SK-N-MC (cell line): ENCODE measurements around the gene ATP1A1.

Source experiments
- DNase-seq: peaks from one replicate; pipeline ENCODE4 v3.0.0-alpha.2; 2011; ENCODE audit warnings: low read depth, low spot score
- H3K27ac ChIP-seq: fragments of 200-600 bp; sonication (generic); 2 replicates; pipeline ENCODE4 v1.5.1; 2016; ENCODE audit warnings: mixed run types
- H3K36me3 ChIP-seq: fragments of 200-600 bp; sonication (generic); 2 replicates; pipeline ENCODE4 v1.6.1; 2017; ENCODE audit warnings: antibody characterized with exemption, low read length, mixed read lengths; ENCODE audit not compliant: insufficient read depth
- H3K4me3 ChIP-seq: fragments of 200-600 bp; sonication (generic); 2 replicates; pipeline ENCODE4 v1.5.1; 2016
- H3K9ac ChIP-seq: fragments of 200-600 bp; sonication (generic); 2 replicates; pipeline ENCODE4 v1.8.0; 2017; ENCODE audit warnings: mixed run types, mixed read lengths; ENCODE audit not compliant: insufficient read length
- H3K9me3 ChIP-seq: fragments of 200-600 bp; sonication (generic); 2 replicates; pipeline ENCODE4 v1.6.1; 2017; ENCODE audit warnings: low read depth, mild to moderate bottlenecking, antibody characterized with exemption, low read length, moderate library complexity, mixed read lengths
- EZH2 ChIP-seq: fragments of 200-600 bp; sonication (generic); IDR thresholded peaks from one replicate; pipeline ENCODE4 v1.6.1; 2017; ENCODE audit warnings: antibody characterized with exemption
- FOXP2 ChIP-seq: optimal IDR thresholded peaks from 2 replicates; pipeline ENCODE3; 2011; ENCODE audit warnings: mild to moderate bottlenecking, moderate library complexity; ENCODE audit not compliant: insufficient read depth; ENCODE audit errors: extremely low read length, control extremely low read depth
- POLR2AphosphoS5 ChIP-seq: IDR thresholded peaks from 2 replicates; pipeline ENCODE4 v1.6.1; 2012; ENCODE audit warnings: mild to moderate bottlenecking, low read depth, low read length, borderline replicate concordance

Gene ATP1A1

DNA sequence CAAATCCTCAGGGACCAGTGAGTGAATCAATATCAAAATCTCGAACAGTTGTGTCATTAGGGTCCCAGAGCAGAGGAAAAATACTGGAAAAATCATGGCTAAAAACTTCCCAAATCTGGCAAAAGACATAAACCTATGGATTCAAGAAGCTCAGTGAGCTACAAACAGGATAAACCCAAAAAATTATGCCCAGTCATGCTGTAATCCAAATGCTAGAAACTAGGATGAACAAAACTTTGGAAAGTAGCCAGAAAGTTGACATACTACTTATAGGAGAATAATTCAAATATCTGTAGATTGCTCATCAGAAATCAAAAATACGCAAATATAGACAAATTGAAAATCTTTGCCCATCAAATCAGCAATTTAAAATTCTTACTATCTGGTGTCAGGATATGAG is 34.6 kb upstream of the ATP1A1 start:
- Histone ChIP-seq H3K4me3 (no peak overlapping the region), H3K9ac (no peak overlapping the region), H3K36me3 (no peaks in the 10 kb centered on the region), H3K27ac (no peak overlapping the region), H3K9me3 (no peaks in the 10 kb centered on the region)
- no peak for DNase-seq
- TF ChIP-seq FOXP2, result no peak
- no peak for TF ChIP-seq EZH2

DNA sequence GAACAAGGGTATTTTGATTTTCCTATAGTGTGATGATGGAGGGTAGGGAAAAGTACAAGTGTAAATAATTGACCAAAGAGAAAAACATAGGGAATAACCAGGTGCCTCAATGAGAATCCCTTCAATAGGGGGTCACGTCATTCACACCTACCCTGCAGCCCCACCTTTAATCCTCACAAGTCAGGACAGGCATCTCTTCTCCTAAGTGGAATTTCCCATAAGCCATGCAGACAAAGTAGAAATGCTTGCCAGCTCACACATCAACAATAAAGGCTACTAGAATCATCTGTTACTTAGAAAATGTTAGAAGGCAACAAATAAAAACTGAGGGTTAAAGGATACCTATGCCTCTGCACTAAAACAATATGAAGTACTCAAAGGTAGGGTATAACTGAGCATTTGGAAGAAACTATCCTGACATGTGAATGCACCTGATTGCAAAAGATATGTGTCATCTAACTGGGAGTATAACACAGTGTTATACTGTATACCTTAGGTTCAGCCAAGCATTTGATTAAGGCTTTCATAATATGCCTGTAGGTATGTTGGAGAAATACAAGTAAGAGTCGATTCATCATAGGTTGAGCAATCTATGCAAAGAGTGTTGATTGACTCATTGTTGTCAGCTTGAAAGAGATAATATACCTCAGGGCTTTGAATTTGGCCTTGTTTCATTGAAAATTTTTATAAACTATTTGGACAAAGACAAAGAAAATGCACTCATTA is 32.4 kb upstream of the ATP1A1 start:
- DNase-seq, result no peak
- TF ChIP-seq EZH2, result no peak
- no peak for TF ChIP-seq POLR2AphosphoS5
- TF ChIP-seq FOXP2, result no peak

DNA sequence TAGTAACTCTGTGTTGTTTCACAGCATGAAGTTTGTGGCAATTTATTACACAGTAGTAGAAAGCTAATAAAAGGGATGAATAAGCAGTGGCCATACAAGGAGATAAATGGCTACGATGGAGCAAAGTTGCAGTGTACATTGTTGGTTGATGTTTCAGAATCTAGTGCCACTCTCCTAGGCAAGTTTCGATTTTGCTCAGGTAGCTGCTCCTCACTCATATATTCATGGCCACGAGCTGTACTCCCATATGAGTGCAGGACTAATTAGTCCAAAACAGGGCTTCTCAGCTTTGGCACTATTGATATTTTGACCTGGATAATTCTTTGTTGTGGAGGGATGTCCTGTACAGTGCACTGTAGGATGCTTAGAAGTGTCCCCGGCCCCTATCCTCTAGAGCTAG is 30.0 kb upstream of the ATP1A1 start:
- DNase-seq, result no peak
- Histone ChIP-seq H3K36me3 (no peaks in the 10 kb centered on the region), H3K9me3 (no peaks in the 10 kb centered on the region), H3K4me3 (no peak overlapping the region), H3K27ac (no peak overlapping the region), H3K9ac (no peak overlapping the region)
- TF ChIP-seq POLR2AphosphoS5, result no peak
- no peak for TF ChIP-seq FOXP2
- no peak for TF ChIP-seq EZH2

More for the DNA sequence above, 32.4 kb upstream of the ATP1A1 start:
- Histone ChIP-seq H3K9ac (no peak overlapping the region), H3K4me3 (no peak overlapping the region), H3K27ac (no peak overlapping the region), H3K9me3 (no peaks in the 10 kb centered on the region), H3K36me3 (no peaks in the 10 kb centered on the region)

DNA sequence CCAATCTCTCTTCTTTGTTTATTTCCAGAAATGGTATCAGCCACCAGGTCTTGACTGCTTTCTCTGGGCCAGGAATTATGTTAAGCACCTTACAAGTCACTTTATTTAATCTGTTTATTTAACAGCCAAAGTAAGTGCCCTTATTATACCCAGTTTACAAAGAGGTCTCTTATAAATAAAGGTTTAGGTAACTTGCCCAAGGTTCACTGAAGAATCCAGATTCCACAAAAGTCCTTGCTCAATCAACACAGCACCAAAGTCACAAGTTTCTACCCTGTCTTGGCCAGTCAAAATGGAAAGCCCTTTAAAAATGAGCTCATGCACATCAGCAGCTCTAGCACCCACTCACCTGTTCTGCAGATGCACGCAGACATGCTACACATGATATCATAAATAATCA is 28.0 kb upstream of the ATP1A1 start:
- no peak overlapping the region for H3K27ac ChIP-seq
- no peak for DNase-seq
- 0 out of 2 replicates have a peak, but pooled peaks cover 4% of the 10 kb centered on the region for H3K36me3 ChIP-seq
- no peak overlapping the region for H3K9ac ChIP-seq
- no peak overlapping the region for H3K4me3 ChIP-seq
- TF ChIP-seq FOXP2, result no peak
- TF ChIP-seq POLR2AphosphoS5, result no peak
- TF ChIP-seq EZH2, result no peak
- H3K9me3 ChIP-seq, result no peaks in the 10 kb centered on the region

DNA sequence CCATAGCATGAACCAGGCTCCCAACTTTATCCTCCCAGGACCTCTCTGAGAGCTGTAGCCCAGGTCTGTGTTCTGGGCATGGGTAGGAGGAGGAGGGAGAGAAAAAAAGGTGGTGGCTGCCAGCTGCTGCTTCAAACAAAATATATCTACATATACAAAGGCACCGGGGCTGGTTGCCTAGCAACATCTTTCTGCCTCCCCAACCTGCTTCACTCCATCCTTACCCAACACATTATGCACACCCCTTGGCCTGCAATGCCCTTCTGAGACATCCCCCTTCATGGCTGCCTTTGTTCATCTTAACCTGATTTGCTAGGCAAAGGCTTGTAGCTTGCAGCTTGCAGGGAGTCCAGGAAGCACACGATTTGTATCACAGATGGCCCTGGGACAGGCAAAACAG is 27.2 kb upstream of the ATP1A1 start:
- Histone ChIP-seq H3K9ac (no peak overlapping the region), H3K36me3 (0 out of 2 replicates have a peak, but pooled peaks cover 4% of the 10 kb centered on the region), H3K4me3 (no peak overlapping the region), H3K27ac (no peak overlapping the region), H3K9me3 (peaks cover 1% of the 10 kb centered on the region; the same call in 1 of the 2 replicates)
- DNase-seq, result no peak
- TF ChIP-seq POLR2AphosphoS5 (no peak), FOXP2 (no peak), EZH2 (no peak)

DNA sequence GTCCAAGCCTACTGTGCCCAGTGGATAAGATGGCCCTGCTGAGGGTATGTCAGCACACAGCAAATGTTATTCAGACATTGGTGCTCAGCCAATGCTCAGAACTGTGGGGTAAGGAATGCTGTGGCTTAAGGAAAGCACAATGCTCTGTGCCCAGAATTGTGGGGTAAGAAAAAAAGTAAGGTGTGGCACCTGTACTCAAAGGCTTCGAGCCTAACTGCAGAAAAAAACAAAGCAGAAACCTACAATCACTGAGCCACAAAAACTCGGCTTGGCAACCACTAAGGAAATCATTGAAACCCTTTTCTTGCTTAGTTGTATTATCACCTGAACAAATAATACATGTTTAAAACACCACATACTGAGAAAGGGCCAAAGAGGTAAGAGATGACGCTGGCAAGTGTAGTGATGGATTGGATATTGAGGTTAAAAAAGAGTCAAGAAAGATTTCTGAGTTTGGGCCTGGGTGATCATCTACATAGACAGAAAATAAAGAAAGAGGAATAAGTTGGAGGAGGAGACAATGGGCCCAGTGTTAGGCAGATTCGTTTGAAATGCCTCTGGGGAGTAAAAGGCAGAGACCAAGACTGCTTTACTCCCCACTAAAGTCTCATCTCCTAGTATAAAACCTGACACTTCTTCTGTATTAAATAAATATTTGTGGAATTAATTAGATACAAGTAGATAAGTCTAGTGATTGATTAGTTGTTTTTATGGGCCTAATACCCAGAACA is 25.9 kb upstream of the ATP1A1 start:
- Histone ChIP-seq H3K9me3 (peaks cover 7% of the 10 kb centered on the region; the same call in 1 of the 2 replicates), H3K9ac (no peak overlapping the region), H3K36me3 (peaks cover 11% of the 10 kb centered on the region; the same call in 1 of the 2 replicates), H3K27ac (peak overlapping the region; percentile 97; the same call in 1 of the 2 replicates), H3K4me3 (no peak overlapping the region)
- DNase-seq, result no peak
- TF ChIP-seq FOXP2, result no peak
- no peak for TF ChIP-seq EZH2
- TF ChIP-seq POLR2AphosphoS5, result no peak

DNA sequence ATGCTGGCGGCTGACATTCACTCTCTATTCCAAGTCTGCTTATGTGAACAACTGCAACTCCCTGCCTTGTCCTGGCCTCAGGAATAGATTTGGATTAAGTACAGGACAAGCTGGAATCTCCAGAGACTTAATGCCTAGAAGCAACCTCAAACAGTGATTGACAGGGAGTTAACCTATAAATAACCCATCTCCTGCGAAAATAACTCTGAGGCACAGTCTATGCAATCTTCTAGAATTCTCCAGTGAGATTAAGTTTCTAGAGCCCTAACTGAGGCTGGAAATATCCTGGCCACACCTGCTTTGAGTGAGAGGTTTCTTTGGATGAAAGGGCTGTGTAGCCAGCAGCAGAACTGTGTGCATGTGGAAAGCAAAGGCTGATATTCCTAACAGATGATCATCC is 25.3 kb upstream of the ATP1A1 start:
- H3K36me3 ChIP-seq, result peaks cover 11% of the 10 kb centered on the region; the same call in 1 of the 2 replicates
- TF ChIP-seq FOXP2, result no peak
- no peak for TF ChIP-seq POLR2AphosphoS5
- TF ChIP-seq EZH2, result no peak
- H3K27ac ChIP-seq, result peak overlapping the region; percentile 97

DNA sequence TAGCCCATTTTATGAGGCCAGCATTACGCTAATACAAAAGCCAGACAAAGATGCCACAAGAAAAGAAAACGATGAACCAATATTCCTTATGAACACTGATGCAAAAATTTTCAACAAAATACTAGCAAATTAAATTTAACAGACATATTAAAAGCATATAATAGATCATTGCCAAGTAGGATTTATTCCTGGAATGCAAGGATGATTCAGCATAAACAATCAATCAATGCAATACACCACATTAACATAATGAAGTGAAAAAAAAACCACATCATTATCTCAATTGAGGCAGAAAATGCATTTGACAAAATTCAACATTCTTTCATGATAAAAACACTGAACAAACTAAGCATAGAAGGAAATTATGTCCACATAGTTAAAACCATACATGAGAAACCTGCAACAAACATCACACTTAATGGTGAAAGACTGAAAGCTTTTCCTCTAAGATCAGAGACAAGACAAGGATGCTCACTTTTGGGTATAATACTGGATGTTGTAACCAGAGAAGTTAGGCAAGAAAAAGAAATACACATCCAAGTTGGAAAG is 22.9 kb upstream of the ATP1A1 start:
- TF ChIP-seq EZH2 (no peak), POLR2AphosphoS5 (peak; percentile 39; the same call in 1 of the 2 replicates)
- Histone ChIP-seq H3K36me3 (peaks cover 11% of the 10 kb centered on the region; the same call in 1 of the 2 replicates), H3K4me3 (peak overlapping the region; percentile 8; the same call in 1 of the 2 replicates), H3K9me3 (peaks cover 7% of the 10 kb centered on the region; the same call in 1 of the 2 replicates), H3K27ac (peak overlapping the region; percentile 97), H3K9ac (peak overlapping the region; percentile 59)
- DNase-seq, result peak; percentile 78

More for the DNA sequence above, 25.3 kb upstream of the ATP1A1 start:
- no peak for DNase-seq
- H3K4me3 ChIP-seq, result no peak overlapping the region
- no peak overlapping the region for H3K9ac ChIP-seq
- peaks cover 7% of the 10 kb centered on the region; the same call in 1 of the 2 replicates for H3K9me3 ChIP-seq
